A172 (cell line): ENCODE data around the gene SULT1B1. TPM values are rescaled to one million over a fixed set of nuclear protein-coding genes. Genes with fewer than 3 reads are reported as not detected.

ENCODE experiments used
- DNase-seq: peaks from one replicate; pipeline ENCODE4 v3.0.0-alpha.2; 2015; ENCODE audit warnings: low spot score
- total RNA-seq: library from RNA; depleted of rRNA; stranded (reverse); fragments of >200 nt; shearing (Covaris generic); gene quantifications from 2 replicates; pipeline ENCODE4 v1.2.3, GENCODE V29; 2014; rRNA removed

Gene SULT1B1
- total RNA-seq, 1 experiment from 2014 or later = 0.10 TPM

DNA sequence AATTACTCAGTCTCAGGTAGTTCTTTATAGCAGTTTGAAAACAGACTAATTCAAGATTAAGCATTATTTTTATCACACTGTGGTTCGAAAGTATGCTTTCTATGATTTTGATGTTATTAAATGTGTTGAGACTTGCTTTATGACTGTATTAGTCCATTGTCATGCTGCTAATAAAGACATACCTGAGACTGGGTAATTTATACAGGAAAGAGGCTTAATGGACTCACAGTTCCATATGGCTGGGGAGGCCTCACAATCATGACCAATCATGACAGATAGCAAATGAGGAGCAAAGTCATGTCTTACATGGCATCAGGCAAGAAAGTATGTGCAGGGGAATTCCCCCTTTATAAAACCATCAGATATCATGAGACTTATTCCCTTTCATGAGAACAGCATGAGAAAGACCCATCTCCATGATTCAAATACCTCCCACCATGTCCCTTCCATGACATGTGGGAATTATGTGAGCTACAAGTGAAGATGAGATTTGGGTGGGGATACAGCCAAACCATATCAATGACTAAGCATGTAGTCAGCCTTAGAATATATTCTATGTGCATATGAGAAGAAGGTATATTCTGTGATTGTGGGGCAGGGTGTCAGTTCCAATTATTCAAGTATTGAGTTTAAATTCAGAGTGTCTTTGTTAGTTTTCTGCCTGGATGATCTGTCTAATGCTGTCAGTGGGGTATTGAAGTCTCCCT, 62.7 kb downstream of the SULT1B1 start:
- DNase-seq = no peak

- DNase-seq = peak; percentile 10
Observed at GRCh38 chr4:69689599-69689998, 70.8 kb downstream of the SULT1B1 start.

DNA sequence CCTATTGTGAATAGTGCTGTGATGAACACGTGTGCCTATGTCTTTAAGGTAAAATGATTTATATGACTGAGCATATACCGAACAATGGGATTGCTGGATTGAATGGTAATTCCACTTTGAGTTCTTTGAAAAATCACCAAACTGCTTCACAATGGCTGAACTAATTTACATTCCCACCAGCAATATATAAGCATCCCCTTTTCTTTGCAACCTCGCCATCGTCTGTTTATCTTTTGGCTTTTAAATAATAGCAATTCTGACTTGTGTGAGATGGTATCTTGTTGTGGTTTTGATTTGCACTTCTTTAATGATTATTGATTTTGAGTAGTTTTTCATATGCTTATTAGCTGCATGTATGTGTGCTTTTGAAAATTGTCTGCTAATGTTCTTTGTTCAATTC, 75.6 kb downstream of the SULT1B1 start:
- DNase-seq = no peak

Other genes with a start within 250 kb of the SULT1B1 start
- gene UGT2A2, start 121.0 kb downstream of the SULT1B1 start, total RNA-seq = not detected in 2 replicates
- gene UGT2A1, start 107.4 kb downstream of the SULT1B1 start, total RNA-seq = not detected in 2 replicates
- gene SULT1E1, start 99.5 kb upstream of the SULT1B1 start, total RNA-seq = not detected in 2 replicates
- gene CSN1S1, start 170.4 kb upstream of the SULT1B1 start, total RNA-seq = not detected in 2 replicates
- not detected in 2 replicates for gene CSN2, start 205.1 kb upstream of the SULT1B1 start, total RNA-seq
- not detected in 2 replicates for gene STATH, start 235.3 kb upstream of the SULT1B1 start, total RNA-seq